SKM-1 treated with dmso at 0.1 percent for 144 hours (cell line): ENCODE measurements around the gene ADARB1.
A peak's percentile ranks its signal among the peaks of the same experiment; 100 is the strongest.

ENCODE experiments used
- DNase-seq: peaks from one replicate; lab custom pipeline; 2025; ENCODE audit not compliant: unreplicated experiment; lab: John Stamatoyannopoulos, UW

Gene ADARB1

DNA sequence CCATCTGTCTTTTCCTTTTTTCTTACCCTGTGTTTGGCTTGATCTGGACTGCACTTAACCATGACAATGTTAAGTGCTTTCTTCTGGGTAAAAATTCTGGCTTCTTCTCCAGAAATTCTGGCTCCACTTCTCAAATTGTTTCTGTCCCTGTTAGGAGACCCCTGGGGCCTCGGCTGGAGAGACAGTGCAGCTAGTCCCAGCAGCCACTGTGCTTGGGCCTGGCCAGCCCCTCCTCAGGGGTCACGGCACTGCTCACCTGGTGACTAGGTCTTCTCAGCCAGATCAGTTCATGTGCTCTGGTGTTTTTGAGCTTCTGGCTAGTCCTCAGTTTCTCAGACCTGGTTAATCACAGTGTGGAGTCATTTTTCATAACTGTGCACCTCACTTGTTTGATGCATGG lies 72.4 kb downstream of the ADARB1 start:
- DNase-seq: no peak

GRCh38 chr21:45147473-45148315 lies 73.3 kb downstream of the ADARB1 start:
- DNase-seq: no peak

DNA sequence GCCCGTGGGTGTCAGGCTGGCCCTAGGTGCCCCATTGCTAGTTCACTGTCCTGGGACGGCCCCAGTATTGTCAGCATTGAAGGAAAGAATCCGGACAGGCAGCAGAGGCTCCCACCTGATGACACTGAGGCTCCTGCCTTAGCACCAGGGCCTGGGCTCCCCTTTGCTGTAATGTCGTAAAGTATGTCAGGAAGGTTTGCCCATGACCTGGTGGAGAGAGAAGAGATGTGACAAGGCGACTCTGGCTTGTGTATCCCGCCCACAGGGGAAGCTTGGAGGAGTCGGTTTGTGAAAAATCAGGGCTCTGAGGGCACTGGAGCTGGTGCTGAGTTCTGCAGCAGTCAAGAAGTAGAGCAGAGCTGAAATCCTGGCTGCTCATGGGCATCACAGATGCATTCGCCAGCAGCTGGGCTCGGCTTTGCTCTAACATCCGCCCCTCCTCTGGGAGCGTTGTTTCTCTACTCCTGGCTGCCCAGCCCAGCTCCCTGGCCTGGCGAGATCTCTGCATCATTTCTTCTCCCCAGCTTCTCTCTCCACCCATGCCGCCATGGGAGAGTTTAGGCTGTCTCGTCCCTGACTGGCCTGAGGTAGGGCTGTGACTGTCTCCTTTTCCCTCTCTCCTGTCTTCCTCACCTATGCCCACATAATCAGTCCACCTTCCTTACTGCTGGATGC lies 74.1 kb downstream of the ADARB1 start:
- DNase-seq: no peak

- DNase-seq: no peak
These were observed 74.6 kb downstream of the ADARB1 start for GRCh38 chr21:45149021-45149420.

DNA sequence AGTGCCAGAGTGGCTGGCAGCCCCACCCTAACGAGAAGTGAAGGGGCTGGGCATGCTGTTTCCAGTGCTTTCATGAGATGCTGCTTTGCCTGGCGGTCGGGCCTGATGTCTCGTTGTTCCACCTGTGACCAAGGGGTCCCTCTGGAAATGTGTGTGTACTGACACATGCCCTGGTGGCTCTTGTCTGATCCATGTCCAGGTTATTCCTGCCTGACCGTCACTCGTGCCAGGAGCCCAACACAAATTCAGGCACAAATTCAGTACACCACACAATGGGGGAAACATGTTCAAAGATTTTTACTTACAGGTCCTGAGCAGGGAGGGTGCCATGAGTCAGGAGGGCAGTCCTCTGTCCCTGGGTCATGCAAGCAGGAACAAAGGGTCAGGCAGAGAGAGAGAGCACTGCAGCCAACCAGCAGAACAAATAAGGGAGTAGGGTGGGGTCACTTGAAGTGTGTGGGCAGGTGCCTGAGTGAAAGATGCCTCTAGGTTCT lies 76.3 kb downstream of the ADARB1 start:
- no peak for DNase-seq

DNA sequence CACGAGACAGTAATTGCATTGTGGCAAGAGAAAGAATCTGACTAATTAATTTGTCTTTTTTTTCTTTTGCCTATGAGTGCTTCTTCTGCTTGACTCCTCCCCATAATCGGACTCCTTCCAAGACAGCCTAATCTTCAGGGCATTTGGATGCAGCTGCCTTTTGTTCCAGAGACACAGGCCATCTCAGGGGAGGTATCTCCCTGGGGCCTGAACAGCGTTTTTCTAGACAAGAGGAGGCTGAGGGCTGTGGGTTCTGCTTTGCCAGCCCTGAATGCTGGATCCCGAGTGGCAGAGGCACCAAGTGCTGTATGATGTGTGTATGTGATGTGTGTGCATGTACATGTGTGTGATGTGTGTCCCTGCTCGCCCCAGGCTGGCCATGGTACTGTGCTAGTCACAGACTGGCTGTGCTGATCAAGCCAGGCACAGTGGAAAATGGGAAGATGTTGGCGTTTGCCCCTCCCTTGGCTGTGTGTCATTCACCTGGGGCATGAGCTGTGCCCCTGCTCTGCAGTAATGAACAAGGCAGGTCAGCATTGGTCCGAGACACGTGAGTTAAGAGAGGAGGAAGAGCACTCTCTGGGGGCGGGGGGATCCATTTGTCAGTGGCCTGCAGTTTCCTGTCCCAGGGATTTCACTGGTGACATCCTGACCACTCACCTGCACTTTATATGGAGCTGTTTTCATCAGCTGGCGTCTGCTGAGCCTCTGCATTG lies 77.2 kb downstream of the ADARB1 start:
- no peak for DNase-seq

DNA sequence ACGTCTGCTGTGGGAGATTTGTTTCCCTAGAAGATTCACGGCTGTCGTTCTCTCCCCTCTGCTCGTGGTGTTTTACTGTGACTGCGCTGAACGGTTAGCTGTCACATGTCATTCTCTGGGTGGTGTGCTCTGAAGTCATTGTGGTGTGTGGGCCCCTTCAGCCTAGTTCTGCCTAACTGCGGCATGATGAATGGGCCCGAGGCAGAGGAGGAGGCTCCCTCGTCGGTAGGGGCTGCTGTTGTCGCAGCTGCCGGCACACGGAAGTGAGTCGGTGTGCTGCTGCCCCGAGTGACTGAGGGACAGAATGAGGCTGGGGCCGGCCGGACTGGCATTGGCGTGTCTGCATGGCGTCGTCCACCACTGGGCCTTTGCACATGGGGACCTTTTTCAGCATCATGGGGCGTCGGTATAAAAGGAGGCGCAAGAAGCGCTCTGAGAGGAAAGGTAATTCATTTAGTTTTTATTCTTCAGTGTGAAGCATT lies 77.9 kb downstream of the ADARB1 start:
- peak; percentile 79 for DNase-seq

DNA sequence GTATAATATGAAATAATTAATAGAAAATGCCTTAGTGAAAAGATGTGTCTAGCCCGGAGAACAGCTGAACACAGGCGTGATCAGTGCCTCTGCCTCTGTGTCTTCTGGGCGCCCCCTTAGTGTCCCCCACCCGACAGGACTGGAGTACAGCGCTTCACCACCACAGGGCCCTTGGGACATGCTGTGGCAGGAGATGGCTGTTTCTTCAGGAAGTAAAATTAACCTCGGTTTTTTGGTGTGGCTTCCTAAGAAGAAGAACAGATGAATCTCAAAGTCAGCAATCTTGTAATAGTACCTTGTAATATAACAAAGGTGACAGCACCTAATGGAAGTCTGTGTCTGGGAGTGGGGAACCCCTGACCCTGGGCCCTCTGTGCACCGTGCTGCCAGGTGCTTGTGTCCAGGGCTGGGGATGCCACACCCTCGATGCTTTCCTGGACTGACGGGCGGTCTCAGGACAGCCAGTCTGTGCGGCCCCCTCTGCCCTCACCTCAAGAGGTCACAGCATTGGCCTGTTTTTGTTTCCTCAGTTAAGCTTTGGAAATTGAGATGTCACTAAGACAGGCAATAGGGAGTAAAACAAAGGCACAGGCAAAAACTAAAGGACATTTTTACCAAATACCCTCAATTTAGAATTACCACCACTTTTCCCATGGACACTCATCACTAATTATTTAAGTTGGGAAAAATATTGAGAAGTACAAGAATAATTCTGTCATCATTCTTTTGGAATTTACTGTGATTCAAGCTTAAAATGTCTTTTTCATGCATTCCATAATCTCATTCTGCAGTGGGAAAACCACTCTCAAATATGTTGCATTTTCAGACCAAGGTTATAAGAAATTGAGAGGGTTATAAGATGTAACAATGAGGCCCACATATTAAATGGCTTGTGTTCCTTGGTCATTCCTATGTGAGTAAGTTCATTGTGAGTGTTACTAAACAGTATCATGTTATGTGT lies 79.3 kb downstream of the ADARB1 start:
- DNase-seq: peak; percentile 3

- no peak for DNase-seq
These were observed 80.4 kb downstream of the ADARB1 start for GRCh38 chr21:45154511-45155508.

DNA sequence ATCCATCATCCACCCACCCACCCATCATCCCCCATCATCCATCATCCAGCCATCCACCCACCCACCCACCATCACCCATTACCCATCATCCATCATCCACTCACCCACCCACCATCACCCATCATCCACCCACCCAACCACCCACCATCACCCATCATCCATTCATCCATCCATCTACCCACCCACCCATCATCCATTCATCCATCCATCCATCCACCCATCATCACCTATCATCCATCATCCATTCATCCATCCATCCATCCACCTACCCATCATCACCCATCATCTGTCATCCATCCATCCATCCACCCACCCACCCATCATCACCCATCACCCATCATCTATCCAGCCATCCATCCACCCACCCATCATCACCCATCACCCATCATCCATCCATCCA lies 81.5 kb downstream of the ADARB1 start:
- no peak for DNase-seq

DNA sequence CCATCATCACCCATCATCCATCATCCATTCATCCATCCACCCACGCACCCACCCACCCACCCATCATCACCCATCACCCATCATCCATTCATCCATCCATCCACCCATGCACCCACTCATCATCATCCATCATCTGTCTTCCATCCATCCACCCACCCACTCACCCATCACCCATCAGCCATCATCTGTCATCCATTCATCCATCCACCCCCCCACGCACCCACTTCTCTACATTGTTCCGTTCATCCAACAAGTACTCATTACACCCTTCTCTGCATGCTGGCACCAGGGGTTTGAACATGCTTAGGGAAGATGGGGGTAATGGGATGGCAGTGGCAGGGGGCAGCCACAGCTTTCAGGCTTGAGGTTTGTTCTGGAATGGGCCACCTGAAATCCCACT lies 82.1 kb downstream of the ADARB1 start:
- DNase-seq: no peak

DNA sequence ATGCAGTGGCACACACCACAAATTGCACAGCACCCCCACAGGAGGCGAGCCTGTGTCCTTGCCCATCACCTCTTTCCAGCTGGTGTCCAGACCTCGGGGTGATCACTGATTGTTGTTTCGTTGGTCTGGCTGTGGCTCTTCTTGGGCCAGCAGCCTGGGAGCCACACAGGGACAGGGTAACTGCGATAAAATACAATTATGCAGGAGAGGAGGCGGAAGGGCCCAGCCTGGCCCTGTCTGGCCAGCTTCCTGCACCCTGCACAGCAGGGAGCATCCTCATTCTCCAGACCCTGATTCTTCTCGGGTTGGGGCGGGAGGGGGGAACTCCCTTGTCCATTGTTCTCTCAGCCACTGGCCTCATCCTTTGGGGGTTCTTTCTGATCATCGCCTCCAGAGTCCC lies 83.6 kb downstream of the ADARB1 start:
- no peak for DNase-seq

GRCh38 chr21:45158491-45159423 lies 84.4 kb downstream of the ADARB1 start:
- DNase-seq: no peak

DNA sequence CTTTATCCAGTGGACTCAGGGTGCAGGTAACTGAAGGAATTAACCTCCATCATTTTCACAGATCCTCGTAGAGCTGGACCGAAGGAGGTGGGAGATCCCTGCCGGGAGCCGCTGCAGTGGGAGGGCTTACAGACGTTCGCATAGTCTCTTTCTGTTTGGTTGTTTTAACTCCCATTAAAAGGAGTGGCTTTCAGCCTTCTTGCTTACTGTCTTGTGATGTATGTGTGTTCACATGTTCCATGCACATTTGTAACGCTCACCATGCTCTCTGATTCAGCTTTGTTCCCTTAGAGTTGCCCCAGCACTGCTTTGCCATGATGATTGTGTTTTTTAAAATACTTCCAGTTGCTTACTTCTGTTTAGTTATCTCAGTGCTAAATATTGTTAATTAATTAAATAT lies 85.8 kb downstream of the ADARB1 start:
- no peak for DNase-seq

GRCh38 chr21:45161038-45161945 lies 86.9 kb downstream of the ADARB1 start:
- DNase-seq: no peak

- no peak for DNase-seq
These were observed 87.7 kb downstream of the ADARB1 start for GRCh38 chr21:45162115-45162514.

DNA sequence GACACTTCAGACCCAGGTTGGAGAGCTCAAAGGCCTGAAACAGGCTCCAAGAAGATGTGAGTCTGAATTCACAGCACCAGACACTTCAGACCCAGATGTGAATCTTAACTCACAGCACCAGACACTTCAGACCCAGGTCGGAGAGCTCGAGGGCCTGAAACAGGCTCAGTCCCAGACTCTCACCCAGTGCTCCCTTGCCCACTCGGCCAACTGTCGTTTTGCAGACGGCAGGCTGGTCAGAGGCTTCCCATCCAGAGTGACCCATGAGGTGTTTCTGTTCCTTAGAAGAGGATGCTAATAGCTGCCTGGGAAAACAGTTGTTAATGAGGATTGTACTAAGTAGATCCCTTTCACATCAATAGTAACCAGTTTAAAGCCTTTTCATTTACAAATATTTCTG lies 88.4 kb downstream of the ADARB1 start:
- no peak for DNase-seq
